ENCODE measurements around the gene MGAT4D. TPM values are rescaled to one million over a fixed set of nuclear protein-coding genes. Genes with fewer than 3 reads are reported as not detected.
A peak's percentile ranks its signal among the peaks of the same experiment; 100 is the strongest.
"Not testable (repeated sequence)": the region's sequence is repeated elsewhere in the genome, so short reads cannot be mapped to it uniquely, and the experiment has no call there.

MGAT4D gene
- not detected in 2 replicates for total RNA-seq

GRCh38 chr4:140497747-140498636 lies at the start of gene MGAT4D:
Gene MGAT4D, minus strand, starts transcription at chr4:140498293. Its CDS starts 71 bp downstream, at chr4:140498222.
- no peak for DNase-seq (ENCODE audit: low read depth in 2 of 2)

- peak in 1 of 2 donors; percentile 40 for DNase-seq (ENCODE audit: low read depth in 2 of 2)
Measured at GRCh38 chr4:140533951-140534480, 35.9 kb upstream of the MGAT4D start.

GRCh38 chr4:140529434-140529833 lies 31.3 kb upstream of the MGAT4D start:
- DNase-seq (ENCODE audit: low read depth in 2 of 2): no peak

- peak; percentile 97 to 98 for DNase-seq (ENCODE audit: low read depth in 2 of 2)
Measured at GRCh38 chr4:140523857-140524742, 26.0 kb upstream of the MGAT4D start, which contains the start of gene ELMOD2. Gene ELMOD2, plus strand, starts transcription at chr4:140524168. Its CDS starts 1,261 bp downstream, at chr4:140525429.

GRCh38 chr4:140523370-140523856 lies 25.3 kb upstream of the MGAT4D start:
- DNase-seq (ENCODE audit: low read depth in 2 of 2): no peak

- no peak for DNase-seq (ENCODE audit: low read depth in 2 of 2)
Measured at GRCh38 chr4:140515423-140515822, 17.3 kb upstream of the MGAT4D start.

- DNase-seq (ENCODE audit: low read depth in 2 of 2): not testable (repeated sequence)
Measured at GRCh38 chr4:140513765-140514164, 15.7 kb upstream of the MGAT4D start.

- no peak for DNase-seq (ENCODE audit: low read depth in 2 of 2)
Measured at GRCh38 chr4:140504261-140504660, 6.2 kb upstream of the MGAT4D start.

- DNase-seq (ENCODE audit: low read depth in 2 of 2): no peak
Measured at GRCh38 chr4:140499391-140499790, 1.3 kb upstream of the MGAT4D start.

GRCh38 chr4:140497405-140497746 lies 717 bp downstream of the MGAT4D start:
- no peak for DNase-seq (ENCODE audit: low read depth in 2 of 2)

GRCh38 chr4:140485939-140486338 lies 12.2 kb downstream of the MGAT4D start:
- DNase-seq (ENCODE audit: low read depth in 2 of 2): no peak

GRCh38 chr4:140483445-140483844 lies 14.6 kb downstream of the MGAT4D start:
- DNase-seq (ENCODE audit: low read depth in 2 of 2): no peak

- no peak for DNase-seq (ENCODE audit: low read depth in 2 of 2)
Measured at GRCh38 chr4:140472156-140472555, 25.9 kb downstream of the MGAT4D start.

- DNase-seq (ENCODE audit: low read depth in 2 of 2): no peak
Measured at GRCh38 chr4:140469791-140470733, 28.0 kb downstream of the MGAT4D start.

GRCh38 chr4:140466146-140466545 lies 31.9 kb downstream of the MGAT4D start:
- no peak for DNase-seq (ENCODE audit: low read depth in 2 of 2)

- DNase-seq (ENCODE audit: low read depth in 2 of 2): no peak
Measured at GRCh38 chr4:140463614-140464013, 34.5 kb downstream of the MGAT4D start.

GRCh38 chr4:140463182-140463581 lies 34.9 kb downstream of the MGAT4D start:
- no peak for DNase-seq (ENCODE audit: low read depth in 2 of 2)

GRCh38 chr4:140450352-140450751 lies 47.7 kb downstream of the MGAT4D start:
- DNase-seq (ENCODE audit: low read depth in 2 of 2): no peak

GRCh38 chr4:140448830-140449229 lies 49.3 kb downstream of the MGAT4D start:
- peak in 1 of 2 donors; percentile 56 for DNase-seq (ENCODE audit: low read depth in 2 of 2)

GRCh38 chr4:140448162-140448561 lies 49.9 kb downstream of the MGAT4D start:
- no peak for DNase-seq (ENCODE audit: low read depth in 2 of 2)

- not testable (repeated sequence) for DNase-seq (ENCODE audit: low read depth in 2 of 2)
Measured at GRCh38 chr4:140444347-140444746, 53.7 kb downstream of the MGAT4D start.

Data from lung microvascular endothelial cell (primary cell).